PC-9 (cell line): Measurements from ENCODE around the gene CYP2B6. TPM values are rescaled to one million over a fixed set of nuclear protein-coding genes. Genes with fewer than 3 reads are reported as not detected.

Experiments
- BruUV-seq: library from RNA; stranded (reverse); fragments of 400-500 nt; replicated peaks from 2 replicates; lab custom pipeline; 2021; lab: Mats Ljungman, UMichigan
- CTCF ChIA-PET: fragments of 300-600 bp; sonication (Branson Sonifier 250); formaldehyde crosslinking; loops from one replicate; lab custom pipeline; 2022; ENCODE audit warnings: antibody characterized with exemption; lab: Charles Lee
- POLR2A ChIA-PET: fragments of 300-600 bp; sonication (Branson Sonifier 250); formaldehyde crosslinking; loops from one replicate; lab custom pipeline; 2022; ENCODE audit warnings: antibody characterized with exemption; ENCODE audit not compliant: unreplicated experiment; lab: Charles Lee
- DNase-seq, 2 experiments: peaks; one replicate each; pipeline versions ENCODE4 v3.0.0 to v3.0.0-alpha.2; 2015 to 2022; ENCODE audit warnings: mixed read lengths in 1 of 2
- H2AFZ ChIP-seq: fragments of 200-600 bp; sonication (generic); 2 replicates; pipeline ENCODE4 v1.8.1; 2017; ENCODE audit warnings: antibody characterized with exemption
- H3F3A ChIP-seq: fragments of 200-600 bp; sonication (generic); 2 replicates; pipeline ENCODE4 v1.8.1; 2017; ENCODE audit warnings: antibody characterized with exemption, mild to moderate bottlenecking, low read depth; ENCODE audit not compliant: insufficient read depth
- H3K27ac ChIP-seq: fragments of 200-600 bp; sonication (generic); 2 replicates; pipeline ENCODE4 v1.6.1; 2016; ENCODE audit warnings: mixed run types
- H3K27me3 ChIP-seq: fragments of 200-600 bp; sonication (generic); 2 replicates; pipeline ENCODE4 v1.6.1; 2016; ENCODE audit warnings: low read depth, mixed run types; ENCODE audit not compliant: insufficient read depth
- H3K36me3 ChIP-seq: fragments of 200-600 bp; sonication (generic); 2 replicates; pipeline ENCODE4 v1.6.1; 2016; ENCODE audit warnings: low read depth, mixed run types
- H3K4me1 ChIP-seq: fragments of 200-600 bp; sonication (generic); replicated peaks from 2 replicates; pipeline ENCODE4 v1.6.1; 2016; ENCODE audit warnings: mixed run types; ENCODE audit not compliant: insufficient read depth
- H3K4me2 ChIP-seq: fragments of 200-600 bp; sonication (generic); 2 replicates; pipeline ENCODE4 v1.6.1; 2017; ENCODE audit warnings: mixed run types
- H3K4me3 ChIP-seq: fragments of 200-600 bp; sonication (generic); 2 replicates; pipeline ENCODE4 v1.6.1; 2016; ENCODE audit warnings: mixed run types
- H3K79me2 ChIP-seq: fragments of 200-600 bp; sonication (generic); 2 replicates; pipeline ENCODE4 v1.6.1; 2017; ENCODE audit warnings: low read depth, mixed run types
- H3K9me2 ChIP-seq: fragments of 200-600 bp; sonication (generic); 2 replicates; pipeline ENCODE4 v1.8.1; 2017; ENCODE audit warnings: mild to moderate bottlenecking; ENCODE audit not compliant: insufficient read depth
- H3K9me3 ChIP-seq: fragments of 200-600 bp; sonication (generic); 2 replicates; pipeline ENCODE4 v1.8.1; 2016; ENCODE audit warnings: low read depth; ENCODE audit not compliant: insufficient read depth
- H4K20me1 ChIP-seq: fragments of 200-600 bp; sonication (generic); 2 replicates; pipeline ENCODE4 v1.8.1; 2017; ENCODE audit not compliant: insufficient read depth
- EZH2 ChIP-seq: fragments of 200-600 bp; sonication (generic); IDR thresholded peaks from 2 replicates; pipeline ENCODE4 v1.8.0; 2017; ENCODE audit warnings: antibody characterized with exemption, low read depth
- intact Hi-C: fragments of 100-400 bp; cut with micrococcal nuclease; formaldehyde crosslinking; loops from one replicate; pipeline ENCODE4 v1.10.0; 2022; ENCODE audit not compliant: unreplicated experiment
- total RNA-seq: library from RNA; stranded (reverse); gene quantifications from 2 replicates; pipeline ENCODE4 v1.2.3, GENCODE V29; 2021
- TF ChIP-seq, protein P1 (sequence below): fragments of 200-600 bp; sonication (generic); conservative IDR thresholded peaks from 2 replicates; pipeline ENCODE4 v1.6.1; 2017; ENCODE audit warnings: mixed run types, antibody characterized with exemption, mild to moderate bottlenecking, moderate library complexity

The CYP2B6 gene
- total RNA-seq, 1 experiment from 2014 or later, result not detected

GRCh38 chr19:40947114-40947513, 44.0 kb upstream of the CYP2B6 start:
- ChIA-PET CTCF (no interaction called here), POLR2A (no interaction called here)
- no peaks in the 10 kb centered on the region for H3K79me2 ChIP-seq
- no peak overlapping the region for H3K4me2 ChIP-seq
- H3K36me3 ChIP-seq, result no peaks in the 10 kb centered on the region
- H3K4me3 ChIP-seq, result no peak overlapping the region
- BruUV-seq, result no TSS peak
- H3K27ac ChIP-seq, result no peak overlapping the region
- no peaks in the 10 kb centered on the region for H4K20me1 ChIP-seq
- peaks cover 19% of the 10 kb centered on the region; the same call in 1 of the 2 replicates for H3K27me3 ChIP-seq
- no peaks in the 10 kb centered on the region for H3K4me1 ChIP-seq
- no peaks in the 10 kb centered on the region for H3K9me3 ChIP-seq
- TF ChIP-seq EZH2, result no peak
- TF ChIP-seq, protein P1, sequence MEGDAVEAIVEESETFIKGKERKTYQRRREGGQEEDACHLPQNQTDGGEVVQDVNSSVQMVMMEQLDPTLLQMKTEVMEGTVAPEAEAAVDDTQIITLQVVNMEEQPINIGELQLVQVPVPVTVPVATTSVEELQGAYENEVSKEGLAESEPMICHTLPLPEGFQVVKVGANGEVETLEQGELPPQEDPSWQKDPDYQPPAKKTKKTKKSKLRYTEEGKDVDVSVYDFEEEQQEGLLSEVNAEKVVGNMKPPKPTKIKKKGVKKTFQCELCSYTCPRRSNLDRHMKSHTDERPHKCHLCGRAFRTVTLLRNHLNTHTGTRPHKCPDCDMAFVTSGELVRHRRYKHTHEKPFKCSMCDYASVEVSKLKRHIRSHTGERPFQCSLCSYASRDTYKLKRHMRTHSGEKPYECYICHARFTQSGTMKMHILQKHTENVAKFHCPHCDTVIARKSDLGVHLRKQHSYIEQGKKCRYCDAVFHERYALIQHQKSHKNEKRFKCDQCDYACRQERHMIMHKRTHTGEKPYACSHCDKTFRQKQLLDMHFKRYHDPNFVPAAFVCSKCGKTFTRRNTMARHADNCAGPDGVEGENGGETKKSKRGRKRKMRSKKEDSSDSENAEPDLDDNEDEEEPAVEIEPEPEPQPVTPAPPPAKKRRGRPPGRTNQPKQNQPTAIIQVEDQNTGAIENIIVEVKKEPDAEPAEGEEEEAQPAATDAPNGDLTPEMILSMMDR, result no peak
- intact Hi-C loops, result no loop called here
- H3F3A ChIP-seq, result no peaks in the 10 kb centered on the region
- H3K9me2 ChIP-seq, result no peaks in the 10 kb centered on the region
- H2AFZ ChIP-seq, result no peak overlapping the region
- no peak for DNase-seq

DNA sequence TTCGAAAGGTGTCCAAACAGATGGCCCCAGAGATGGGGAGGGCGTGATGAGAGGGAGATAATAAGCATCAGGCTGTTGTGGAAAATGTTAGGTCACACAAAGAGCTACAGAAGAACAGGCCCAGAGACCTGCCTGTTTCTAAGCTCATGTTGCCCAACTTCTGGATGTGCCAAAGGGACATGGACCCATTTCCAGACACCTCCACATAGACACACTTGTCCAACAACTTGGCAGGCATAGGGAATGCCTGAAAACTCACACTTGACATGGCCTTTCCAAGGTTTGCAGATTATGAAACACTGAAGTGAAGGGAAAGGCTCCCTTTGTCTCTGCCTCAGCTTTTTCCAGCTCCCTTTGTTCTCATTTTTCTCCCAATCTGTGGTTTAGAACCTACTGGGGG, 43.5 kb upstream of the CYP2B6 start:
- DNase-seq, result no peak
- no peak overlapping the region for H3K4me2 ChIP-seq
- no peaks in the 10 kb centered on the region for H3K36me3 ChIP-seq
- H3K9me2 ChIP-seq, result no peaks in the 10 kb centered on the region
- no peak overlapping the region for H2AFZ ChIP-seq
- POLR2A ChIA-PET, result no interaction called here
- H3K79me2 ChIP-seq, result no peaks in the 10 kb centered on the region
- no peak for TF ChIP-seq EZH2
- TF ChIP-seq, protein P1, result no peak
- H3K9me3 ChIP-seq, result no peaks in the 10 kb centered on the region
- no TSS peak for BruUV-seq
- H3K4me3 ChIP-seq, result no peak overlapping the region
- H3F3A ChIP-seq, result no peaks in the 10 kb centered on the region
- intact Hi-C loops, result no loop called here
- H4K20me1 ChIP-seq, result no peaks in the 10 kb centered on the region
- peaks cover 15% of the 10 kb centered on the region; the same call in 1 of the 2 replicates for H3K27me3 ChIP-seq
- no peaks in the 10 kb centered on the region for H3K4me1 ChIP-seq
- H3K27ac ChIP-seq, result no peak overlapping the region
- CTCF ChIA-PET, result no interaction called here

DNA sequence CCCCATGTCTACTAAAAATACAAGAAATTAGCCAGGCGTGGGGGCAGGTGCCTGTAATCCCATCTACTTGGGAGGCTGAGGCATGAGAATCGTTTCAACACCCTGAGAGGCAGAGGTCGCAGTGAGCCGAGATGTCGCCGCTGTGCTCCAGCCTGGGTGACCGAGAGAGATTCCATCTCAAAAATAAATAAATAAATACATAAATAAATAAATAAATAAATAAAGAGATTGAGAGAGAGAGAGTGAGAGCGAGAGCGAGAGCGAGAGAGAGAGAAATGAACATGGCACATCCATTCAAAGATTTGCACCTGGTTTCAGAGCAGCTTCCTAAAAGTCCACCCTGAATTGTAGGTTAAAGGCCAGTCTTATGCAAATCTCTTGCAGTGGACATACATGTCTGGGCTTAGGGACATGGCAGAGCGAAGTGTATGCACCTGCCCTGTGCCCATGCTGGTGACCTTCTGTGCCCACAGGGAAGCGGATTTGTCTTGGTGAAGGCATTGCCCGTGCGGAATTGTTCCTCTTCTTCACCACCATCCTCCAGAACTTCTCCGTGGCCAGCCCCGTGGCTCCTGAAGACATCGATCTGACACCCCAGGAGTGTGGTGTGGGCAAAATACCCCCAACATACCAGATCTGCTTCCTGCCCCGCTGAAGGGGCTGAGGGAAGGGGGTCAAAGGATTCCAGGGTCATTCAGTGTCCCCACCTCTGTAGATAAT, 42.3 kb upstream of the CYP2B6 start:
- Histone ChIP-seq H4K20me1 (no peaks in the 10 kb centered on the region), H3K27ac (no peak overlapping the region), H3K4me2 (no peak overlapping the region), H3F3A (no peaks in the 10 kb centered on the region), H2AFZ (no peak overlapping the region), H3K9me3 (no peaks in the 10 kb centered on the region), H3K4me1 (no peaks in the 10 kb centered on the region), H3K36me3 (no peaks in the 10 kb centered on the region), H3K79me2 (no peaks in the 10 kb centered on the region), H3K9me2 (no peaks in the 10 kb centered on the region), H3K4me3 (no peak overlapping the region), H3K27me3 (peaks cover 5% of the 10 kb centered on the region; the same call in 1 of the 2 replicates)
- no peak for DNase-seq
- intact Hi-C loops, result no loop called here
- CTCF ChIA-PET, result no interaction called here
- POLR2A ChIA-PET, result no interaction called here
- BruUV-seq, result no TSS peak
- no peak for TF ChIP-seq EZH2
- TF ChIP-seq, protein P1, result no peak
